H1 (cell line): ENCODE measurements around the gene FBXL16. TPM values are rescaled to one million over a fixed set of nuclear protein-coding genes. Genes with fewer than 3 reads are reported as not detected.

Experiments
- CTCF ChIP-seq, 3 experiments: IDR thresholded peaks; 1 replicate in 2 of 3; 2 replicates in 1 of 3; pipeline versions ENCODE4 v1.5.1 to v1.6.1; 2011; ENCODE audit warnings: low read length in 3 of 3, mild to moderate bottlenecking in 3 of 3, inconsistent platforms in 2 of 3, low read depth in 1 of 3, moderate library complexity in 1 of 3; ENCODE audit not compliant: insufficient read depth in 1 of 3; ENCODE audit errors: control extremely low read depth in 1 of 3
- HDAC2 ChIP-seq, 2 experiments: fragments of 300-600 bp in 1 of 2; sonication (generic) in 1 of 2; IDR thresholded peaks; 2 replicates each; pipeline ENCODE4 v1.6.1; 2011 to 2012; ENCODE audit warnings: low read depth in 2 of 2, low read length in 2 of 2, mild to moderate bottlenecking in 2 of 2, moderate library complexity in 2 of 2, borderline replicate concordance in 1 of 2, inconsistent platforms in 1 of 2
- MAX ChIP-seq: IDR thresholded peaks from 2 replicates; pipeline ENCODE4 v1.6.1; 2012; ENCODE audit warnings: inconsistent platforms
- SP2 ChIP-seq: IDR thresholded peaks from 2 replicates; pipeline ENCODE4 v1.6.1; 2012; ENCODE audit warnings: mild to moderate bottlenecking, low read length, inconsistent platforms
- SUZ12 ChIP-seq: fragments of 200-600 bp; sonication (generic); IDR thresholded peaks from 2 replicates; pipeline ENCODE4 v1.6.1; 2012; ENCODE audit warnings: mild to moderate bottlenecking, inconsistent platforms, low read length, moderate library complexity, mixed read lengths
- polyA plus RNA-seq, 7 experiments: library from polyadenylated mRNA; depleted of rRNA in 3 of 7; stranded (reverse) in 5 of 7; unstranded in 2 of 7; fragments of >200 nt in 5 of 7; fragments of 200-250 nt in 2 of 7; gene quantifications; 1 replicate in 5 of 7; 2 replicates in 1 of 7; 4 replicates in 1 of 7; pipeline versions ENCODE4 v1.2.1 to v1.2.3, GENCODE V29; 2011 to 2013; ENCODE audit warnings: missing spikeins in 2 of 7, mixed read lengths in 2 of 7
- total RNA-seq: library from RNA; stranded (reverse); fragmentation: NEBNext Ultra II Directional; extraction: Animal tissue kit (Norgen Biotek cat#: 25700); gene quantifications from 2 replicates; pipeline ENCODE4 v1.2.1, GENCODE V29; 2021

The FBXL16 gene
- total and polyA plus RNA-seq, 2 of the 8 experiments (the other 6 are each of a cell fraction or from before 2014, with no cell fraction given): 12.5 to 12.8 TPM

GRCh38 chr16:715477-716199 lies 10.0 kb upstream of the FBXL16 start (continued):
- no peak for TF ChIP-seq HDAC2 (IDR thresholded peaks at IDR 0.05; ENCODE audit: borderline replicate concordance in 1 of 2, low read depth in 2 of 2, low read length in 2 of 2)
- 0 out of 2 replicates have a peak, but pooled peaks have one; percentile 43 for TF ChIP-seq SUZ12
- no peak for TF ChIP-seq SP2
- peak; percentile 30; the same call in 1 of the 2 replicates for TF ChIP-seq MAX
- peak in 2 of 3 experiments; percentile 22 to 53; a peak in 3 of 4 replicates for TF ChIP-seq CTCF (IDR thresholded peaks at IDR 0.05; ENCODE audit: control extremely low read depth in 1 of 3, insufficient read depth in 1 of 3, low read depth in 1 of 3, low read length in 3 of 3)
- TF ChIP-seq, all 59 proteins: peak for 5
